Stomach smooth muscle (tissue), 2 donors: ENCODE data around the gene MRAS.
"Not testable (repeated sequence)": the region's sequence is repeated elsewhere in the genome, so short reads cannot be mapped to it uniquely, and the experiment has no call there.

ENCODE experiments used
- H3K27ac ChIP-seq: one replicate; pipeline ENCODE4 v1.7.0; 2013; ENCODE audit warnings: mild to moderate bottlenecking, low read length, inconsistent platforms
- H3K27me3 ChIP-seq, 2 donors: one replicate each; pipeline ENCODE4 v1.7.0; 2013; ENCODE audit warnings: low read length in 2 of 2; ENCODE audit not compliant: insufficient read depth in 2 of 2, control insufficient read depth in 1 of 2
- H3K36me3 ChIP-seq, 2 donors: one replicate each; pipeline ENCODE4 v1.7.0; 2013; ENCODE audit warnings: low read length in 2 of 2; ENCODE audit not compliant: control insufficient read depth in 2 of 2, insufficient read depth in 2 of 2
- H3K4me1 ChIP-seq: one replicate; pipeline ENCODE4 v1.7.0; 2013; ENCODE audit warnings: low read length; ENCODE audit not compliant: control insufficient read depth, insufficient read depth
- H3K4me3 ChIP-seq, 2 donors: one replicate each; pipeline ENCODE4 v1.7.0; 2013; ENCODE audit warnings: low read length in 2 of 2
- H3K9ac ChIP-seq, 2 donors: one replicate each; pipeline ENCODE4 v1.7.0; 2013; ENCODE audit warnings: low read length in 2 of 2, mild to moderate bottlenecking in 1 of 2
- H3K9me3 ChIP-seq, 2 donors: one replicate each; pipeline ENCODE4 v1.7.0; 2013; ENCODE audit warnings: low read length in 2 of 2; ENCODE audit not compliant: control insufficient read depth in 2 of 2
- donor health status: healthy.
- donor health status: Pancreatic carcinoma.

MRAS gene

DNA sequence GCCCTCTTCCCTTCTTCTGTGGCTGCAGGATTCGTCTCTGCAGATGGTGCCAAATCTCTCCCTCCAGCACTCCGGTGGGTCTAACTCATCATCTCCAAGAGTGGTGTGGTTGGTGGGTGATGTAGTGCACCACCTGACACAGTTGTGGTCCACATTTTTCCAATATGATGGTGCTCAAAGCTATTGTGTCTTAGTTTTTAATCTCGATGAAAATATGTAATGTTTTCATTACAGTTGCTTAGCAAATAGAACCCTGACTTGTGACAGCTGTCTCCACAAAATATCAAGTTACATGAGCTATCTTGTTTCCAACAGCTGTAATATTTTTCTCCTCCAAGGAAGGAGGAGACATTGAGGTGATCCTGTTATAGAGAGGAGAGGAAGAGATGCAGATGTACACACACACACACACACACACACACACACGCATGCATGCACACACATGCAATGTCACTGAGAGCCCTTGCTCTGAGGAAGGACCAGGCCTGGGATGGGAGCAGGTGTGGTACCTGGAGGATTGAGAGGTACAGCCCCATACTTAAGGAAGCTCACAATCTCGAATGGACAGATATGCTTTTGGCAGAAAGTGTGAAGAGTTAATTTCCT lies 70.3 kb downstream of the MRAS start:
- no peaks in the 10 kb centered on the region for H3K36me3 ChIP-seq
- no peak overlapping the region for H3K4me3 ChIP-seq
- no peak overlapping the region for H3K27ac ChIP-seq
- no peak overlapping the region for H3K9ac ChIP-seq
- no peaks in the 10 kb centered on the region for H3K9me3 ChIP-seq
- H3K27me3 ChIP-seq = no peaks in the 10 kb centered on the region
- H3K4me1 ChIP-seq = peaks cover 4% of the 10 kb centered on the region

DNA sequence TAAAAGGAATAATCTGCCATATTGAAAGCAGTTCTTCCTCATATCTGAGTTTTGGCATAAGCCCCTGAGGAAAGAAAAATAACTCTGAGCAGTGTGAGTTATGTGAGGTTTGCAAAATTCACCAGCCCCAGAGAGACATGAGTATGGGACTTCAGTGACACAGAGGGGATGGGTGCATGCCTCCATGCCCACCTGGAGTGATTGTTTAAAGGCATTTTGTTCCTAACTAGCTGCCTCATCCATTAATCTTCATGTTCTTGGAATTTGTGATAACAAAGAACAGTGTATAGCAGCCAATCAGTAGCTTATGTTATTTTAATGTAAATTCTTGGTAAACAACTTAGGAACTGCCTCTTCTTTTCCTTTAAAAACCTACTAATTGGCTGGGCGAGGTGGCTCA lies 74.9 kb downstream of the MRAS start:
- H3K27ac ChIP-seq = no peak overlapping the region
- no peaks in the 10 kb centered on the region for H3K4me1 ChIP-seq
- H3K9me3 ChIP-seq = no peaks in the 10 kb centered on the region
- H3K9ac ChIP-seq = no peak overlapping the region
- no peaks in the 10 kb centered on the region for H3K36me3 ChIP-seq
- H3K4me3 ChIP-seq = no peak overlapping the region
- no peaks in the 10 kb centered on the region for H3K27me3 ChIP-seq

DNA sequence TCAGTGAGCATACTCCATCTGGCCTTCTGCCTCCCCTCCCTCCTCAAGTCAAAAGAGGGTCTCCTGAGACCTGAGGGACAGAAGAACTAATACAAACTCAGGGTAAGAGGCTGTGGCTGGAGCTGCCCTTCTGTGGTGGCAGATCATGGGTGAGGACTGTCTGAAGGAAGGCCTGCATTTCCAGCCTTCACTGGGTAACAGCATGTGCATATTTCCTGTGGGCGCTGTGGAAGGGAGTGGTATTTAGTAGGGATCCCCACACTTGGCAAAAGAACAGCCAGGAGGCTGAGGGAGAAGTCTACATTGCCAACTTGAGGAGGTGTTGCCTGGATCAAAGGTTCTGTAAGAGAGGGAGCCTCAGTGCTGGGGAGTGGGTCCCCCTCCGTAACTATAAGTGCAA lies 75.9 kb downstream of the MRAS start:
- no peaks in the 10 kb centered on the region for H3K9me3 ChIP-seq
- H3K4me3 ChIP-seq = no peak overlapping the region
- H3K27me3 ChIP-seq = no peaks in the 10 kb centered on the region
- H3K4me1 ChIP-seq = no peaks in the 10 kb centered on the region
- H3K27ac ChIP-seq = no peak overlapping the region
- no peaks in the 10 kb centered on the region for H3K36me3 ChIP-seq
- no peak overlapping the region for H3K9ac ChIP-seq

DNA sequence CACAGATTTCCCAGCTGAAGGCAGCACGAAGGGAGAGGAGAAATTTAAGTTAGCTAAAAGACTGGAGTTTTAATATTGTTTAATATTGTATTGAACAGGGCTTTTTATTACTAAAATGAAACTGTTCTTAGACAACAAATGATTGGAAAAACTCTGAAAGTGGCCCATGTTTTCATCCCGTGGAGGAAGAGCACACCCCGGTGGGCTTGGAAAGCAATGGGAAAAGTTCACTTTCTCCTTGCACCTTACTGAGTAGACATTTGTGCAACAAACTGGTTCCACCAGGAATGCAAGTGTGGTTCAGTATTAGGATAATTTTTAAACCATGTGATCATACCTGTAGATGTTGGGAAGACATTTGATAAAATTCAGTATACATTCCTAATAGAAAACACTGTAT lies 77.8 kb downstream of the MRAS start:
- Histone ChIP-seq H3K9ac (no peak overlapping the region), H3K36me3 (no peaks in the 10 kb centered on the region), H3K9me3 (no peaks in the 10 kb centered on the region), H3K27ac (no peak overlapping the region), H3K4me3 (no peak overlapping the region), H3K4me1 (no peaks in the 10 kb centered on the region), H3K27me3 (no peaks in the 10 kb centered on the region)

DNA sequence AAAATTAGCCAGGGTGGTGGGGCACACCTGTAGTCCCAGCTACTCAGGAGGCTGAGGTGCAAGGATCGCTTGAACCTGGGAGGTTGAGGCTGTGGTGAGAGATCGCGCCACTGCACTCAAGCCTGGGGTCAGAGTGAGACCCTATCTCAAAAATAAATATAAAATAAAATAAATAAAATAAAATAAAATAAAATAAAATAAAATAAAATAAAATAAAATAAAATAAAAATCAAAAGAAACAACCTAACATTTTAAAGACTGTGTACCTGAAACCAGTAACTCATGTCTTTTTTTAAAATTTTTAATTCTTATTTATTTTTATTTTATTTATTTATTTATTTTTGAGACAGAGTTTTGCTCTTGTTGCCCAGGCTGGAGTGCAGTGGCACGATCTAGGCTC lies 78.4 kb downstream of the MRAS start:
- not testable (repeated sequence) for H3K9ac ChIP-seq, H3K27ac ChIP-seq, H3K9me3 ChIP-seq, H3K27me3 ChIP-seq, H3K4me1 ChIP-seq, H3K4me3 ChIP-seq, H3K36me3 ChIP-seq

DNA sequence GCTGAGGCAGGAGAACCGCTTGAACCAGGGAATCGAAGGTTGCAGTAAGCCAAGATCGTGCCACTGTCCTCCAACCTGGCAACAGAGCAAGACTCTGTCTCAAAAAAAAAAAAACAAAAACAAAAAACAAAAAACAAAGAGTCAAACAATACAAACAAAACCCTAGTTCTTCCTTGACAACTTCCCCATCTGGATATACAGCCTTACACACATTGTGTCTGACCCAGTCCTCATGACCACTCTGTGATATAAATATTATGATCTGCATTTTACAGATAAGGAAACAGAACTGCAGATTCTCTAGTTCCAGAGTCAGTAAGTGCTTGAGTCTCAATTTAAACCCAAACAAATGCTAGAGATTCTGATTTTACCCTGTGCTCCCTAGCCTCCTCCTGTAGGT lies 81.3 kb downstream of the MRAS start:
- H3K4me3 ChIP-seq = no peak overlapping the region
- H3K4me1 ChIP-seq = peaks cover 7% of the 10 kb centered on the region
- H3K36me3 ChIP-seq = no peaks in the 10 kb centered on the region
- no peak overlapping the region for H3K27ac ChIP-seq
- no peaks in the 10 kb centered on the region for H3K9me3 ChIP-seq
- H3K9ac ChIP-seq = no peak overlapping the region
- peaks cover 0 to 4% of the 10 kb centered on the region in 2 donors for H3K27me3 ChIP-seq

DNA sequence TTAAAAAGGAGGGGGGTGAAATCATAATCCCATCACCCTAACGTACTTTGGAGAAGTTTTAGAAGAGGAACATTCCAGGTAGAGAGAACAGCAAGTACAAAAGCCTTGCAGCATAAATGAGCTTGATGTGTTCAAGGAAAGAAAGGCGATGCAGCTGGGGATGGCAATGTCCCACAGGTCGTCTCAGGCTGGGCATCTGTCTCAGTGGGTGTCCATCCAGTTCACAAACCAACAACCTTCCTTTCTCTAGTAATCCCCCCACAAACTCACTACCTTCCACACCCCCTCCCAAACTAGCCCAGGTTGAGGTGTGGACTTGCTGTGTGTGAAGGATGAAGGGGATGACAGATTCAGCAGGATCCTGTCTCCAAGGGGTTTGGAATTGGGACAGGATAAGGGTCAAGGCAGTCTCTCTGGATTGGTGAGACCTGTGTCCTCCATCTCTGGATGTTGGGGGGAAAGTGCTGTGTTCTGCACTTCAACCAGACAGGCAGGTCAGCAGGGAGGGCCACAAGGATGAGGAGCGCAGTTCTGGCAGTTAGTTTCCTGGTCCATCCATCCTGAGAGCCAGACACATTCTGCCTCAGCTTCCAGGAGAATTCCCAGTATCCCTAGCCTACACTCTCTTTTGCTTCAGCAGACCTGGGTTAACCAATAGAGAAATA lies 84.3 kb downstream of the MRAS start:
- no peaks in the 10 kb centered on the region for H3K36me3 ChIP-seq
- H3K27me3 ChIP-seq = peaks cover 0 to 4% of the 10 kb centered on the region in 2 donors

DNA sequence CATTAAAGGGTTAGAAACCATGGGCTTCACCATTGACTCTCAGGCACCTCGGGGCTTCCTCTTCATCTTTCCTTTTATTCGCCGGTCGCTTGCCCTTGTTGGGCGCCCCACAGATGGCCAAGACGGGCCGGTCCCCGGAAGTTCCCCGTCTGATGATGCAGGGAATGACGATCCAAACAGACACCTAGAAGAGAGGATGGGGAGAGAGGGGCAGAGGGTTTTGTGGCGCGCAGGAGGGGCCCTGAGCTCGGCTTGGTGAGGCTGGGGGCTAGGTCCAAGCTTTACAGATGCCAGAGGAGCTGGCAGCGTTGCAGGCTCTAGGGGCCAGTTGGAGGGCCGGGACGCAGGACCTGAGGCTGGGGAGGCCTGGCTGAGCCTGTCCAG lies 85.5 kb downstream of the MRAS start:
- Histone ChIP-seq H3K9me3 (no peaks in the 10 kb centered on the region), H3K4me1 (peaks cover 17% of the 10 kb centered on the region), H3K9ac (no peak overlapping the region), H3K4me3 (peak overlapping the region; percentile 75 to 80), H3K27ac (no peak overlapping the region), H3K36me3 (no peaks in the 10 kb centered on the region), H3K27me3 (peaks cover 0 to 4% of the 10 kb centered on the region in 2 donors)

More for the DNA sequence above, 84.3 kb downstream of the MRAS start:
- no peak overlapping the region for H3K4me3 ChIP-seq
- no peak overlapping the region for H3K9ac ChIP-seq
- H3K4me1 ChIP-seq = peaks cover 17% of the 10 kb centered on the region
- no peak overlapping the region for H3K27ac ChIP-seq
- no peaks in the 10 kb centered on the region for H3K9me3 ChIP-seq

DNA sequence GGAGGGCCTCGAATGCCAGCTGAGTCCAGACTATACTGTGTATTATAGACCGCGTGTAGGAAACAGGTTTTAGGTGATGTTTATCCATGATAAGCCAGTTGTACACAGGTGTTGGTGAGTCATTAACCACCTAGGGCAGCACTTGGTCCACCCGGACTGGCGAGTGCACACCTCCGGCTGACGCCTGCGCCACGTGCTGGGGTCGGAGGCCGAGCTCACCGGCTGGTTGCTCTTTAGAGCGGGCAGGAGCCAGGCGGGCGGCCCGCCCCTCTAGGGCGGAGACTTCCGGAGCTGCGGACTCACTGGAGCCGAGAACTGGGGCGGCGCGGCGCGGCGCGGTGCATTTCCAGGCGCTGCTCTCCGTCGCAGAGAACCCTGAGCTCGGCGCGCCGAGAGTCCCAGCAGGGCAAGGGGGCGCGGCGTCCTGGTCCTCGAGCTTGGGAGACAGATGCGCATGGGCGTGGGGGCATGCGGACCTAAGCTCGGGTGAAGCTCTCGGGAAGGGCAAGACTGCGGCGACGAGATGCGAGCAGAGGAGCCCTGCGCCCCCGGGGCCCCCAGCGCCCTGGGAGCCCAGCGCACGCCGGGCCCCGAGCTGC lies 86.0 kb downstream of the MRAS start, which contains the start of gene ESYT3:
Gene ESYT3, plus strand, starts transcription at position 341 of the 599 bp plus-strand sequence. Its CDS starts 183 bp downstream, at position 524.
- Histone ChIP-seq H3K9ac (peak within 1 kb of the TSS; percentile 55 to 56), H3K36me3 (no peaks in the 10 kb centered on the region), H3K4me1 (peaks cover 17% of the 10 kb centered on the region), H3K9me3 (no peaks in the 10 kb centered on the region), H3K4me3 (peak within 1 kb of the TSS; percentile 75 to 80), H3K27me3 (peaks cover 0 to 4% of the 10 kb centered on the region in 2 donors), H3K27ac (peak within 1 kb of the TSS; percentile 37)

DNA sequence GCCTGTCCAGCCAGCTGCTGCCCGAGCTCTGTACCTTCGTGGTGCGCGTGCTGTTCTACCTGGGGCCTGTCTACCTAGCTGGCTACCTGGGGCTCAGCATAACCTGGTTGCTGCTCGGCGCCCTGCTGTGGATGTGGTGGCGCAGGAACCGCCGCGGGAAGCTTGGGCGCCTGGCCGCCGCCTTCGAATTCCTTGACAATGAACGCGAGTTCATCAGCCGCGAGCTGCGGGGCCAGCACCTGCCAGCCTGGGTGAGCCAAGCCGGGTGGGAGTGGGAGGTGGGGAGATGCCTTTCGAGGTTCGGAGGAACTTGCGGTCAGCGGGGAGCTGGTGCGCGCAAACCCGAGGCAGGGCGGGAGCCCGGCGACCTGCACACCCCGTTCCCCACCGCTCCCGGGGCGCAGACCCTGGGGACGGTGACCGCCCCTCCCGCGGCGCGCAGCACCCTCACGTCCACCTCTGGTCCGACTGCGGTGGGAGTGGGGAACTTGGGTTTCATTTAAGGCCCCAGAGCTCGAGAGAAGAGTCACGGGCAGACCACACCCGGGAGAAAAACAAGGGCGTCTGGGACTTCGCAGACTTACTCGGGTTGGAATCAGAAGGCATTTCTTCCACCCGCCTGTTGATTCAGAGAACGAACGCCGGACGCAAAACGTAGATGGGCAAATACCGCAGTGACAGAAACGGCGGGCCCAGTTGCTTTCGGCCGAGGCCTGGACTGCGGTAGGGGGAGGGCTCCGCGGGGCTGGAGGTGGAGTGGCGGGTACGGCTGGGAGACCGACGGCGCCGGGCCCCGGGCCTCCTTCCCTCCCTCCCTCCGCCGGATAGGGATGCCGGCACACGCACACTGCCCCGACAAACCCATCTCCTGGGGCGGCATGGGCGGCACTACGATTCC lies 86.7 kb downstream of the MRAS start:
- Histone ChIP-seq H3K9me3 (no peaks in the 10 kb centered on the region), H3K36me3 (no peaks in the 10 kb centered on the region), H3K4me1 (peaks cover 24% of the 10 kb centered on the region), H3K4me3 (peak overlapping the region; percentile 75 to 80), H3K27me3 (peaks cover 0 to 4% of the 10 kb centered on the region in 2 donors), H3K27ac (peak overlapping the region; percentile 37), H3K9ac (peak overlapping the region; percentile 55 to 56)
